CD14-positive monocyte (primary cell): ENCODE results near the gene CISH. TPM values are rescaled to one million over a fixed set of nuclear protein-coding genes. Genes with fewer than 3 reads are reported as not detected.

ENCODE experiments used
- DNase-seq, 3 donors: peaks; one replicate each; pipeline ENCODE4 v3.0.0-alpha.2; 2011 to 2022
- H2AFZ ChIP-seq: 2 replicates; pipeline ENCODE4 v1.6.0; 2012; ENCODE audit warnings: mild to moderate bottlenecking, low read depth, low read length, inconsistent platforms; ENCODE audit not compliant: insufficient read depth, poor library complexity, severe bottlenecking
- H3K27ac ChIP-seq, 2 donors: 1 replicate in 1 of 2; 2 replicates in 1 of 2; pipeline ENCODE4 v1.5.1; 2012 to 2013; ENCODE audit warnings: low read length in 2 of 2, control low read depth in 1 of 2, inconsistent platforms in 1 of 2, low read depth in 1 of 2, mild to moderate bottlenecking in 1 of 2
- H3K27me3 ChIP-seq, 2 donors: one replicate each; pipeline versions ENCODE4 v1.6.0 to v1.6.1; 2011 to 2013; ENCODE audit warnings: low read length in 2 of 2; ENCODE audit not compliant: control insufficient read depth in 2 of 2, insufficient read depth in 2 of 2
- H3K36me3 ChIP-seq, 2 donors: replicated peaks in 1 of 2; 1 replicate in 1 of 2; 2 replicates in 1 of 2; pipeline versions ENCODE4 v1.5.1 to v1.6.1; 2012 to 2013; ENCODE audit warnings: low read length in 2 of 2, control low read depth in 1 of 2, inconsistent platforms in 1 of 2, mild to moderate bottlenecking in 1 of 2; ENCODE audit not compliant: insufficient read depth in 2 of 2, control insufficient read depth in 1 of 2
- H3K4me1 ChIP-seq, 2 donors: 1 replicate in 1 of 2; 2 replicates in 1 of 2; pipeline versions ENCODE4 v1.5.1 to v1.6.1; 2012 to 2013; ENCODE audit warnings: low read length in 2 of 2, control low read depth in 1 of 2, inconsistent platforms in 1 of 2, mild to moderate bottlenecking in 1 of 2, moderate library complexity in 1 of 2; ENCODE audit not compliant: insufficient read depth in 2 of 2, control insufficient read depth in 1 of 2
- H3K4me2 ChIP-seq: replicated peaks from 2 replicates; pipeline ENCODE3; 2012; ENCODE audit warnings: low read length, moderate library complexity, mild to moderate bottlenecking; ENCODE audit not compliant: poor library complexity, severe bottlenecking; ENCODE audit errors: extremely low read depth
- H3K4me3 ChIP-seq, 3 experiments: fragments of 200-600 bp in 1 of 3; sonication (generic) in 1 of 3; replicated peaks in 1 of 3; 1 replicate in 2 of 3; 2 replicates in 1 of 3; pipeline ENCODE4 v1.5.1; 2011 to 2013; ENCODE audit warnings: low read length in 3 of 3, mild to moderate bottlenecking in 3 of 3, control low read depth in 2 of 3, low read depth in 2 of 3, inconsistent platforms in 1 of 3, moderate library complexity in 1 of 3
- H3K79me2 ChIP-seq: 2 replicates; pipeline ENCODE4 v1.6.0; 2012; ENCODE audit warnings: mild to moderate bottlenecking, control low read depth, inconsistent platforms, low read length, moderate library complexity; ENCODE audit not compliant: insufficient read depth
- H3K9ac ChIP-seq: 2 replicates; pipeline ENCODE4 v1.6.0; 2017; ENCODE audit warnings: low read length, mild to moderate bottlenecking; ENCODE audit not compliant: insufficient read depth, poor library complexity, severe bottlenecking
- H3K9me3 ChIP-seq, 2 donors: replicated peaks in 1 of 2; 1 replicate in 1 of 2; 2 replicates in 1 of 2; pipeline versions ENCODE4 v1.5.1 to v1.6.1; 2012 to 2013; ENCODE audit warnings: low read length in 2 of 2, control low read depth in 1 of 2; ENCODE audit not compliant: control insufficient read depth in 1 of 2, insufficient read depth in 1 of 2
- H4K20me1 ChIP-seq: 2 replicates; pipeline ENCODE4 v1.6.0; 2012; ENCODE audit warnings: mild to moderate bottlenecking, low read length, control low read depth, moderate library complexity; ENCODE audit not compliant: insufficient read depth
- H3K27ac Mint-ChIP-seq, 7 donors: one replicate each; pipeline ENCODE4 v1.8.0; 2020; ENCODE audit warnings: mild to moderate bottlenecking in 7 of 7, mixed read lengths in 7 of 7, moderate library complexity in 6 of 7, inconsistent platforms in 2 of 7
- H3K27me3 Mint-ChIP-seq, 3 donors: one replicate each; pipeline ENCODE4 v1.8.0; 2021 to 2022; ENCODE audit warnings: low read depth in 3 of 3, mild to moderate bottlenecking in 3 of 3, mixed read lengths in 3 of 3, moderate library complexity in 3 of 3, inconsistent platforms in 1 of 3
- H3K36me3 Mint-ChIP-seq, 2 donors: one replicate each; pipeline ENCODE4 v1.8.0; 2020; ENCODE audit warnings: mixed read lengths in 2 of 2, inconsistent platforms in 1 of 2, mild to moderate bottlenecking in 1 of 2
- H3K4me1 Mint-ChIP-seq: one replicate; pipeline ENCODE4 v1.8.0; 2020; ENCODE audit warnings: mild to moderate bottlenecking, mixed read lengths
- H3K4me3 Mint-ChIP-seq, 2 donors: one replicate each; pipeline ENCODE4 v1.8.0; 2020; ENCODE audit warnings: mild to moderate bottlenecking in 2 of 2, mixed read lengths in 2 of 2, moderate library complexity in 1 of 2
- H3K9me3 Mint-ChIP-seq, 7 donors: one replicate each; pipeline ENCODE4 v1.8.0; 2020 to 2022; ENCODE audit warnings: mixed read lengths in 7 of 7, mild to moderate bottlenecking in 6 of 7, moderate library complexity in 6 of 7, inconsistent platforms in 2 of 7
- WGBS: methylation state at CpG from one replicate; pipeline ENCODE4 v1.1.5; 2013; ENCODE audit warnings: missing lambda C conversion rate; ENCODE audit not compliant: insufficient coverage; 5-methylcytosine and 5-hydroxymethylcytosine counted together
- intact Hi-C, 2 donors: fragments of 100-400 bp; cut with micrococcal nuclease; formaldehyde crosslinking; loops; one replicate each; pipeline versions ENCODE4 v1.15.0 to v1.15.1; 2023
- polyA plus RNA-seq, 3 donors: library from polyadenylated mRNA; depleted of rRNA in 1 of 3; unstranded in 2 of 3; stranded (reverse) in 1 of 3; fragments of 300-500 nt in 2 of 3; fragments of >200 nt in 1 of 3; fragmentation: Illumina TruSeq in 2 of 3; gene quantifications; 1 replicate in 2 of 3; 2 replicates in 1 of 3; pipeline ENCODE4 v1.2.3, GENCODE V29; 2012 to 2021
- TF ChIP-seq, protein P1 (sequence below): fragments of 200-600 bp; IDR thresholded peaks from one replicate; pipeline ENCODE4 v1.8.0; 2022; ENCODE audit warnings: antibody characterized with exemption, mild to moderate bottlenecking

The CISH gene
- polyA plus RNA-seq, 3 donors = 2.9 to 20.1 (median 6.2) TPM

DNA sequence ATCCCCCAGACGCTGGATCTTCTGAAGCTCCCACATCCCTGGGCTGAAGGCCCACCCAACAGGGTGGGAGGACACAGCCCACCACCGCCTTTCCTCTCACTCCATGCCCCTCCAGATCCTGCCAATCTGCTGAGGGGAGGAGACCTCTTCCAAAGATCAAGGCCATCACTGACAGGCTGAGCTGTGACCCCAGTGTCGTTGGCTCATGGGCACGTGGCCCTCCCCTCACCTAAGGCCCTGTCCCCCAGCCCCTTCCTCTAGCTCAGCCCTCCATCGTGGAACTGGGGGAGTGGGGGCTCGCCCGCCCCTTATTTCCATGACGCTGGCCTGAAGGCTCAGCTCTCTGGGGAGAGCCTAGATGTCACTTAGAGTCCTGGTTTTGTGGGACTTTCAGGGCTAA lies 54.5 kb downstream of the CISH start:
- Mint-ChIP-seq H3K4me3 (no peak overlapping the region), H3K4me1 (no peaks in the 10 kb centered on the region), H3K27ac (peak overlapping the region in 1 of 7 donors; percentile 60), H3K9me3 (no peaks in the 10 kb centered on the region), H3K27me3 (peaks cover 0 to 3% (median 1%) of the 10 kb centered on the region in 3 donors), H3K36me3 (peaks cover 0 to 1% of the 10 kb centered on the region in 2 donors)
- no peaks in the 10 kb centered on the region for H3K9me3 ChIP-seq
- H3K9ac ChIP-seq = no peak overlapping the region
- WGBS = 87% methylated on average over 3 of the region's 8 CpGs
- intact Hi-C loops = no loop called here
- H4K20me1 ChIP-seq = no peaks in the 10 kb centered on the region
- H3K27me3 ChIP-seq = no peaks in the 10 kb centered on the region
- no peak for DNase-seq
- H3K79me2 ChIP-seq = no peaks in the 10 kb centered on the region
- H3K4me2 ChIP-seq = no peak overlapping the region
- TF ChIP-seq, protein P1, sequence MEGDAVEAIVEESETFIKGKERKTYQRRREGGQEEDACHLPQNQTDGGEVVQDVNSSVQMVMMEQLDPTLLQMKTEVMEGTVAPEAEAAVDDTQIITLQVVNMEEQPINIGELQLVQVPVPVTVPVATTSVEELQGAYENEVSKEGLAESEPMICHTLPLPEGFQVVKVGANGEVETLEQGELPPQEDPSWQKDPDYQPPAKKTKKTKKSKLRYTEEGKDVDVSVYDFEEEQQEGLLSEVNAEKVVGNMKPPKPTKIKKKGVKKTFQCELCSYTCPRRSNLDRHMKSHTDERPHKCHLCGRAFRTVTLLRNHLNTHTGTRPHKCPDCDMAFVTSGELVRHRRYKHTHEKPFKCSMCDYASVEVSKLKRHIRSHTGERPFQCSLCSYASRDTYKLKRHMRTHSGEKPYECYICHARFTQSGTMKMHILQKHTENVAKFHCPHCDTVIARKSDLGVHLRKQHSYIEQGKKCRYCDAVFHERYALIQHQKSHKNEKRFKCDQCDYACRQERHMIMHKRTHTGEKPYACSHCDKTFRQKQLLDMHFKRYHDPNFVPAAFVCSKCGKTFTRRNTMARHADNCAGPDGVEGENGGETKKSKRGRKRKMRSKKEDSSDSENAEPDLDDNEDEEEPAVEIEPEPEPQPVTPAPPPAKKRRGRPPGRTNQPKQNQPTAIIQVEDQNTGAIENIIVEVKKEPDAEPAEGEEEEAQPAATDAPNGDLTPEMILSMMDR = no peak
- H3K27ac ChIP-seq = no peak overlapping the region
- no peaks in the 10 kb centered on the region for H3K36me3 ChIP-seq
- no peak overlapping the region for H3K4me3 ChIP-seq
- no peaks in the 10 kb centered on the region for H3K4me1 ChIP-seq
- no peak overlapping the region for H2AFZ ChIP-seq

Other genes with a start within 250 kb of the CISH start
- under 1 TPM in 2 of 3 donors, not detected in 1; 0.09 to 0.16 TPM for gene CACNA2D2, start 108.1 kb downstream of the CISH start, polyA plus RNA-seq
- gene C3orf18, start 44.0 kb downstream of the CISH start, polyA plus RNA-seq = 1 to 10 TPM in 1 of 3 donors, under 1 TPM in 2; 0.18 to 1.5 (median 0.76) TPM
- gene HEMK1, start 42.3 kb downstream of the CISH start, polyA plus RNA-seq = 10 to 100 TPM; 10.1 to 14.0 (median 12.1) TPM
- 100 to 1,000 TPM; 173 to 252 (median 201) TPM for gene MAPKAPK3, start 5.4 kb upstream of the CISH start, polyA plus RNA-seq
- gene DOCK3, start 63.2 kb upstream of the CISH start, polyA plus RNA-seq = under 1 TPM in 2 of 3 donors, not detected in 1; 0.03 TPM